ENCODE results near the gene DDAH1.

Gene DDAH1

DNA sequence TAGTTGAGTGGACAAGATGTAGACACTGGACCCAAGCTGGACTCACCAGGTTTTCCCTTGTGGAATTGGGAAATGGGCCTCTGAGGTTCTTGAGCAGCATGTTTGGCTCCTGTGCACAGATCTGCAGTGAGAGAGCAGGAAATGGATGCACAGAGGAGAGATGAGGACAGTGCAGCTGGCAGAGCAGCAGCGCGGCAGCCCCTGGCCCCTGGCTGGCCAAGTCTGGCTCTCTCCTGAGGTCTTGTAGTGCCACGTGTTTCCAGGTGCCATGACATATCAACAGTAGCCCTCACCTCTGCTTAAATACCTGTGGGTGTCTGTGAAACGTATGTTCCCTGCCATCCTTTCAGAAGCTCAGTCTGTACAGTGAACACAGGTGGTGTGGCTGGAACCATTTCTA lies 169.3 kb downstream of the DDAH1 start:
- no peak for DNase-seq

DNA sequence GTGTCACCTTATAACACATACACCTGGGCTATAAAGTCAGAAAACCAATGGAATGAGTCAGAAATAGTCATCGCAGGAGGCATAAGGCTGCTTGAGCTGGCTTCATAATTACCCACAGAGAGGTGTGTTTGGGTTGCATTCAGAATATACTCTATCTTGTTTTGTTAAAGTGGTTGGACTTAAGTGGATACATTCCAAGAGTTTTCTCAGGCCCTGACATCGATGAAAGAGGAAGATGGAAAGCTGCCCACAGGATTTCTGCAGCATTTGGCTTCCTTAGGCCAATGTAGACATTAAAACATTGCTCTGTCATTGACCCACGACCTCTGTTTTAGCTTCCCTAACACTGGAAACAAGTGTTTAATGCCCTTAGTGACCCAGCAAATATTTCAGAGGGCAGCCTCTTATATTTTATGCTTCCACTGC lies 169.9 kb downstream of the DDAH1 start:
- DNase-seq, result no peak

GRCh38 chr1:85290826-85291225 lies 174.1 kb downstream of the DDAH1 start:
- DNase-seq, result no peak

DNA sequence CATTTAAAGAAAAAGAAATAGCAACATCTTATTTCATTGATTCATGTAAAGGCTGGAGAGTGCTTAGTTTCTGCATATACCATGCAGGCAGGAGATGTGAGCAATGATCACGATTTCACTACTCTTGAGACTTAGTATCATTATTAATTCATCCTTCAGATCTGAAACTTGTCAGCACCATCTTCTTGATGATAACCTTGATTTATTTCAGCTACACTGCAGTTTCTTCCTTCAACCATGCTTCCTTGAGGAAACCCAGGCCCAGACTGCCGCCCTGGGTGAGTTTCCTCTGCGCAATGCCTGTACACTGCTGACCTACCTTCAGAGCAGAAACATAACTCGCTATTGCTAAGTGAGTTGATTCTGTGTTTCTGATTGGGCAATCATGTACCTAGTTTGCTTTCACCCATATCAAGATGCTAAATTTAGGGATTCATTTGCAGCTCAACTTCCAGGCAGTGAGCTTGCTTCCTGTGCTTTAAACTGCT lies 175.1 kb downstream of the DDAH1 start:
- no peak for DNase-seq

DNA sequence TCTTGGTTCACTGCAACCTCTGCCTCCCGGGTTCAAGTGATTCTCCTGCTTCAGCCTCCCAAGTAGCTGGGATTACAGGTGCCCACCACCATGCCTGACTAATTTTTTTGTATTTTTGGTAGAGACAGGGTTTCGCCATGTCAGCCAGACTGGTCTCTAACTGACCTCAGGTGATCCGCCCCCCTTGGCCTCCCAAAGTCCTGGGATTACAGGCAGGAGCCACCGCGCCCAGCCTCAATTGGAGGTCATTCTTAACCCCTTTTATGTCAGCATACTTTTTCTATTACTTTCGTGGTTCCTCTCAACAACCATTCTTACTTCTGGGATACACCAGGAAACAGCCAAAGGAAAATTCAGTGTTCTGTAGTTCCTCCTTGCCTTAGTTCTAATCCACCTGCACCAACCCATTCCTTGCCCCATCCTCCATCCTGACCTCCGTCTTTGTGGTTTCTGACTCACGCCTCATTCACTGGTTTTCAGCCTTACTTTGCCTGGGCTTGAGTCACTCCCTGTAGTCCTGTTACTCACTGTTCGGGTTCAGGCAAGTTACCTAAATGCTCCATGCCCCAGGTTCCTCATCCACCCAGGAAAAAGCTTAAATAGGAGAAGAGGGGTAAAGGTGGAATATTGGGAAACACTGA lies 175.6 kb downstream of the DDAH1 start:
- no peak for DNase-seq

DNA sequence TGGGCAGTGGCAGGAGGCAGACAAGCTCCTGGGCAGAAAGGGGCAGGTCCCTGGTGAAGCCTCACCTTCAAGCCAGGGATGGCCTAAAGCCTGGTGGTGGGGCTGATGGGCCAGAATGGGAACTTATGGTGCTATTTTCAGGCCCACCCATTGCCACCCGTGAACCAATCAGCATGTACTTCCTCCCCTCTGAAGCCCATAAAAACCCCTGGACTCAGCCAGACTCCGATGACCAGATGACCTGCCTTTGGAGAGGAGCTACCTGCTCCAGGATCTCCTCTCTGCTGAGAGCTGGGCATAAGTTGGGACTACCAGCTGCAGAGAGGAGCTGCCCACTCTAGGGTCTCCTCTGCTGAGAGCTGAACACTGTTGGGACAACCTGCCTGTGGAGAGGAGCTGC lies 180.8 kb downstream of the DDAH1 start:
- DNase-seq, result no peak

DNA sequence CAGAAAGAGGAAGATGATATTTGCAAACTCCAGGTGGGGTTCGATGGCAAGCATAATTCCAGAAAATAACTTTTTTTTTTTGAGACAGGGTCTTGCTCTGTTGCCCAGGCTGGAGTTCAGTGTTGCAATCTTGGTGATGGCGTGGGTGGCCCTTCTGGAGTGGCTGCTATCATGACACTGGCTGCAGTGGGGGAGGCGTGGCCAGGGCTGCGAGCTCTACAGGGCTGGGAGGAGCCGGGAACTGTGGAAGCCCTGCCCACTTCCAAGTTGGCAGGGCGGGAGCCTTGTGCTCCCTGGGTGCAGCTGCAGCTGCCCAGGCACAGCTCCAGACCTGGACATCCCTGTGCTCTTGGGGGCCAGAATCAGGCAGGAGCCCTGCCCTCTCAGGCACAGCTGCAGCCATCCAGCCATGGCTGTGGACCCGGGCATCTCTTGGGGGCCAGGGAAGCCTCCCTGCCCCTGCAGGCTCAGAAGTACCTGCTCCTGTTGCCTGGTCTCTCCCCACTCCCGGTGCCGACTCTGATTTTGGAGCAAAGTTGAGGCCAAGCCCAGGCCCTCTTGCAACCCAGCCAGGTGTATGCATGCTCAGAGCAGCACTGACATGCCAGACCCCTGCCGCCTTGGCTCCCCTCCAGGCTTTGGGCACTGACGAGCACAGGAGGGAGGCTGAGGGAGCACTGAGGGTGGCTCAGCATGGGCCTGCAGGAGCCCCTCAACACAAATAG lies 181.3 kb downstream of the DDAH1 start:
- peak; percentile 15 for DNase-seq

GRCh38 chr1:85282424-85282823 lies 182.5 kb downstream of the DDAH1 start:
- DNase-seq, result peak; percentile 1

DNA sequence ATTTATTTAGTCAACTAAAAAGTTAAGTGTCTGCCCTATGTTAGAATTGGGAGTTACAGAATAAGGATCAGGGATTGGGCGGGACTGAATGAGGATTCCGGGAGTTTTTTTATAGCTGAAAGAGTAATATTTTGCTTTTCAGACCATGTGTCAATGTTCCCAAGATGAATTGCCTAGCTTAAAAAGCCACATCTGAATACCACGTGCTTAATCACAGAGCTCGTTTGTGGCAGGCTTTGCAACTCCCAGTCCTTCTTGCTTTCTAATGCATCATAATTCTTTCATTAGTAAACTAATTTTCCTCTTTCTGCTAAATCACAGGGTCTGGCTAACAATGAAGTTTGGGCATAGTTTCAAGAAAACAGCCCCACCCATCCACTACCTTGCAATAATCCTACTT lies 184.3 kb downstream of the DDAH1 start:
- no peak for DNase-seq

DNA sequence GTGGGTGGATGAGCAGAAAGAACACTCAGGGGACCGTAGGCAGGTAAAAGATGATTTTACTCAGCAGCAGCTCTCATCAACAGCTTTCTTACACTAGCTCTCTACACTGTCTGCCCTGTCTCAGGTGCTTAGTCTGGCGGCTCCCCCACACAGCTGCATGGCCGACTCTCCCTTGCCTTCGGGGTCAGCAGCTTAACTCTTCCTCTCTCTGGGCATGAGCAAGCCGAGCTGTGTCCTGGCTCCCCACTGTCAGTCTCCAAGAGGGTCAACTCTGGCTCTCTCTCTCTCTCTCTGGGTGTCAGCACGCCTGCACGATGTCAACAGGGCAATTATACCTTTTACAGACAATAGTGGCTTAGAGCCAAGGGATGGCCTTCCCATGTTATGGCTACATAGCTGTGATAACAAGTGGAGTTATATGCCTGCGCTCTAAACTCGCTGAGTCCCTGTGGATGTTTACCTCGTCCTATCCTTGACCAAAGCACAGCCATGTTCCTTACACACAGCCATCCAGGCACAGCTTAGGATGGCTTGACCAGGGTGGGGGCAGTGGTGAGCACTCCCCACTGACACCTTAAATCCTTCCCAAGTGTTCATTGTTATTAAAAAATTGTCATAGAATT lies 185.4 kb downstream of the DDAH1 start:
- no peak for DNase-seq

GRCh38 chr1:85278853-85279314 lies 186.1 kb downstream of the DDAH1 start:
- no peak for DNase-seq

- no peak for DNase-seq
Observed at GRCh38 chr1:85277802-85278201, 187.2 kb downstream of the DDAH1 start.

DNA sequence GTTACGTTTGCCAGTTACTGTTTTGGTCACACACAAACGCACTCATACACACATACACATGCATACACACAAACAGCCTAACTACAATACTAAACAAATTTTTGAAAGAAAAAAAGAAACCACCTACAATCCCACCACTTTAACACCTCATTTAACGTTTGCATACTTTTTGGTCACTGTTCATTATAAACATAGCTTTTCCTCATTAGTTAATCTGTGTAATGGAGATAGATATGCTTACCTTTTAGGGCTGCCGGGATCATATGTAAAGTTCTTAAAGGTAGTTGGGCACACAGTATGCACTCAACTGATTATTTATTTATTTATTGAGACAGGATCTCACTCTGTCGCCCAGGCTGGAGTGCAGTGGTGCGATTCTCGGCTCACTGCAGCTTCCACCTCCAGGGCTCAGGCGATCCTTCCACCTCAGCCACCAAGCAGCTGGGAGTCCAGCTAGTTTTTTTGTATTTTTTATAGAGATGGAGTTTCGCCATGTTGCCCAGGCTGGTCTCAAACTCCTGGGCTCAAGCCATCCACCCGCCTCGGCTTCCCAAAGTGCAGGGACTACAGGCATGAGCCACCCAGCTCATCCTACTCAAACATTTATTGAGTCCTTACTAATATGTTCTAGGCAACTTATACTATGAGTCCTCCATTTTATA lies 187.8 kb downstream of the DDAH1 start:
- peak; percentile 20 for DNase-seq

DNA sequence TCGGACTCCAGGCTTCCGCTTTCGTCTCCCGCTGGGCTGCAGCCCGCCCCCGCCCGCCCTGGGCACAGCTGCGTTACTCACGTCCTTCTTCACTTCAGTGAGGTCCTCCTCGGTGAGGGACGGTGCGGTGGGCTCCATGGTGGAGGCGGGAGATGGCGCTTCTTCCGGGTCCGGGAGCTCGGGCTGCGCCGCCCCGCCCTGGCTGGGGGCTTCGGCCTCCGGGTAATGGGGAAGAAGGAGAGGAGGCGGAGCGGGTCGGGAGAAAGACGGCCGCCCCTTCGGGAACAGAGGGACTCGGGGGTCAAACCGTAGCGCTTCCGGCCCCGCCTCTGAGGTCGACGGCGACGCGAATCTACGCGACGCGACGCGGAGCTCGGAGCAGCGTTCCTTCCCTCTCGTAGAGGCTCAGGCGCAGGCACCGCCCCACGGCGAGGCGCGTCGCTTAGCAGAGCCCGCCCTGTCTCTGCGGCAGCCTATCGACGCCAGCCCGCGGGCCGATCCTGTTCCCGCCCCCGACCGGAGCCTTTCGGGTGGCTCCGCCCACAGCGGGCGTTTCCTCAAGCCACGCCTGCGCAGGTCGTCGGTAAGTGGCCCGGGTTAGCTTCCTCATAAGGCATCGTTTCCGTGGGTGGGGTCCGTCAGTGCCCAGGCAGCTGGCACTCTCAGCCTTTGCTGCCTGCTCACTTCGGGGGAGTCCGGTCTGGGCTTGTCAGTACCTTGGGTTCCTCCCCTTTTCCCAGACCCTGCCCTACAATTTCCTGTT lies 188.6 kb downstream of the DDAH1 start, which contains the start of gene BCL10:
BCL10 (minus strand) TSS at position 418 of the 763 bp plus-strand sequence; CDS start at position 138, 280 bp downstream.
- DNase-seq, result peak; percentile 99

DNA sequence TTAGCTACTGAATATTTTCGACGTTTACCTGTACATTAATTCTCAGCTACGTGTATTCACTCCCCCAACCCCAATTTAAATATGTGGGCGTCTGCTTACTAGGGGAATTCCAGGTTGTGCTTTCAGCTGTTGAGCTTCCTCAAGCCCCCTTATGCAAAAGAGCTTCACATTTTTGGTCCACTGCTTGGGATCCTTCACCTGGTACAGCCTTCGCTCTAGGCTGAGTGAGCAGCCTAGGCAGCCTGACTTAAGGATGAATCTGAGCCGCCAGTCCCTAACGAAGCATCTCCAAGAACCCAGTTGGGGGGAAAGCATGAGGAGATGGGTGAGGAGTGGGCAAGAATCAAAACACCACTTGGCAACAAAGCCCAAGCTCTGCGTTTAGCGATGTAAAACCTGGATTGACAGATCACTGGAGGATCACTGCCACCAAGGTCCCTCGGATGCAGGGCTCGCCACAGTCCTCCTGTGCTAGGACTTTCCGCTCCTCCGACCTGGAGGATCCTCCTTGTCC lies 189.2 kb downstream of the DDAH1 start:
- peak; percentile 43 for DNase-seq

GRCh38 chr1:85274969-85275453 lies 189.9 kb downstream of the DDAH1 start:
- peak; percentile 2 for DNase-seq

- no peak for DNase-seq
Observed at GRCh38 chr1:85273397-85273796, 191.6 kb downstream of the DDAH1 start.

DNA sequence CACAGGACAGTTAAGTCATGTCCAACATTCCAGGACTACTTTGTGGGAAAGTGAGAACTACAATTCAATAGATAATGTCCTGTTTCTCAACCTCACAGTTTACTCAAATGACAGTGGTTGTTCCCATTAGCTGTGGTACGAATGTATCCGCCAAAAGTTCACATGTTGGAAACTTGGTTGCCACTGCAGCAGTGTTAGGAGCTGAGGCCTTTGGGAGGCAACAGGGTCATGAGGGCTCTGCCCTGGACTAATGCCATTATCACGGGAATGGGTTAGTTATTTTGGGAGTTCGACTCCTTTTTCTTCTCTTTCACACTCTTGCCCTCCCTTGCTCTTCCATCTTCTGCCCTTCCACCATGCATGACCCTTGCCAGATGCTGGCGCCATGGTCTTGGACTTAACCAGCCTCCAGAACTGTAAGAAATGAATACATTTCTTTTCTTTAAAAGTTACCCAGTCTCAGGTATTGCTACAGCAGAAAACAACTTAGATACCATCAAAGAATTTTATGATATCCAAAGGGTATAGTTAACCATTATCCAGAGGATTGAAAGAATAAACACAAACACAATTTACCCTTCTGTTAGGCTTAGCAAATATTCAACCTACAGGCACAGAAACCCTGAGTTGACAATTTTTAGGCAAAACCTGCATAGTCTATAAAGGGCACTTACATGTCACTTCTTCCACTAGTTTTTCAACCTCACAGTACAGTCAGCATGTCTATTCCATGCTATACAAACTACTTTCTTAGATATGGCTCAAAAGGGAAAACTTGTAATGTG lies 196.0 kb downstream of the DDAH1 start:
- DNase-seq, result no peak
